Measurements from ENCODE around the gene ADH5.

- TF ChIP-seq CTCF (IDR thresholded peaks at IDR 0.05) = no peak
- TF ChIP-seq POLR2A (IDR thresholded peaks at IDR 0.05) = no peak
Measured at GRCh38 chr4:99024481-99025275, 63.9 kb downstream of the ADH5 start.
